HG03060 (cell line): ENCODE data around the gene NEK1.
A peak's percentile ranks its signal among the peaks of the same experiment; 100 is the strongest.
"Not testable (repeated sequence)": the region's sequence is repeated elsewhere in the genome, so short reads cannot be mapped to it uniquely, and the experiment has no call there.

Experiments
- ATAC-seq: cut with Tn5 transposase; IDR thresholded peaks from one replicate; pipeline ENCODE4 v1.9.1; 2021; ENCODE audit warnings: low read depth, moderate number of reproducible peaks; ENCODE audit not compliant: unreplicated experiment

NEK1 gene

GRCh38 chr4:169603312-169603711 lies 9.1 kb downstream of the NEK1 start:
- ATAC-seq, result no peak

GRCh38 chr4:169601016-169601771 lies 11.2 kb downstream of the NEK1 start:
- ATAC-seq, result no peak

- no peak for ATAC-seq
Measured at GRCh38 chr4:169594560-169595195, 17.7 kb downstream of the NEK1 start.

GRCh38 chr4:169593050-169593560 lies 19.3 kb downstream of the NEK1 start:
- ATAC-seq, result no peak

GRCh38 chr4:169583563-169583962 lies 28.8 kb downstream of the NEK1 start:
- no peak for ATAC-seq

GRCh38 chr4:169582706-169583105 lies 29.7 kb downstream of the NEK1 start:
- no peak for ATAC-seq

GRCh38 chr4:169582203-169582602 lies 30.2 kb downstream of the NEK1 start:
- ATAC-seq, result peak; percentile 88

GRCh38 chr4:169573889-169574288 lies 38.5 kb downstream of the NEK1 start:
- no peak for ATAC-seq

GRCh38 chr4:169571435-169571834 lies 40.9 kb downstream of the NEK1 start:
- ATAC-seq, result no peak

GRCh38 chr4:169571012-169571411 lies 41.4 kb downstream of the NEK1 start:
- not testable (repeated sequence) for ATAC-seq

- ATAC-seq, result not testable (repeated sequence)
Measured at GRCh38 chr4:169570266-169570665, 42.1 kb downstream of the NEK1 start.

GRCh38 chr4:169569188-169569587 lies 43.2 kb downstream of the NEK1 start:
- ATAC-seq, result not testable (repeated sequence)

- no peak for ATAC-seq
Measured at GRCh38 chr4:169567916-169568315, 44.5 kb downstream of the NEK1 start.

GRCh38 chr4:169566021-169566818 lies 46.2 kb downstream of the NEK1 start:
- peak; percentile 93 for ATAC-seq

GRCh38 chr4:169565606-169566005 lies 46.8 kb downstream of the NEK1 start:
- no peak for ATAC-seq

- no peak for ATAC-seq
Measured at GRCh38 chr4:169557061-169557636, 55.2 kb downstream of the NEK1 start.

GRCh38 chr4:169546548-169546947 lies 65.8 kb downstream of the NEK1 start:
- ATAC-seq, result not testable (repeated sequence)

- no peak for ATAC-seq
Measured at GRCh38 chr4:169540774-169541173, 71.6 kb downstream of the NEK1 start.

GRCh38 chr4:169530048-169530447 lies 82.3 kb downstream of the NEK1 start:
- ATAC-seq, result no peak

- ATAC-seq, result no peak
Measured at GRCh38 chr4:169523796-169524195, 88.6 kb downstream of the NEK1 start.

- no peak for ATAC-seq
Measured at GRCh38 chr4:169510617-169511016, 101.8 kb downstream of the NEK1 start.
